HG02870 (cell line): ENCODE results near the gene CNTNAP4.

ENCODE experiments used
- ATAC-seq: cut with Tn5 transposase; IDR thresholded peaks from one replicate; pipeline ENCODE4 v1.9.1; 2021; ENCODE audit warnings: mild to moderate bottlenecking, moderate library complexity; ENCODE audit not compliant: unreplicated experiment

The CNTNAP4 gene

DNA sequence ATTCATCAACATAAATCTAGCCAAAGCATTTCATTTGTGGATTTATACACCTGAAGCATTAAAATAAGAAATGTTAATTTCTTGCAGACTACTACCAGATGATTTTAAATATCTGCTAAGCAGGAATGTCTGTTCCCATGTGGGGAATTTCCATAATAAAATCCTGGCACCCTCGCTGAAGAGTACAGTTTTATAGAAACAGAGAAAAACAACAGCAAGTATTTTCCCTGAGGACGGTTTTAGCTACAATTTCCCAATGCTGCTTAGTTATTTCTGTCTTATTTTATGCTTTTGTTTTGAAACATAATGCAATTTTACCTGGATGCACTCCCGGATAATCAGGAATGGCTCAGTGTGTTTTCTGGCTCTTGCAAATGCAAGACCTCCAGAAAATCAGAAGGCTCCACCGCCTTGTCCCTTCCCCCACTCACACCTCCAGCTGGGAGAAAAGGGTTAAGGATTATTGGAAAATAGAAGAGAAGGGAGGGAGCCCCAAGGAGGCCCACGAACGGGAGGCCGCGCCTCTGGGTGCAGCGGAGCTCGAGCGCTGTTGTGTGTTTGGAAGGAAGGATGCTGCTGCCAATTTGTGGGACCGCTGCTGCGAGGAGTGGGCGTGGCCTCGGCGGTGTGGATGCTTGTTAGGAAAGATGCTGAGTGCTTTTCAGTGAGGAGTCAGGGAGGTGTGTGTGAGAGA is at the start of gene CNTNAP4:
TSS of gene CNTNAP4 (plus strand) at position 657 of the 694 bp plus-strand sequence. CDS start 262 bp downstream, outside the sequence.
- ATAC-seq = no peak

- ATAC-seq = no peak
Observed at GRCh38 chr16:76228546-76229146, 48.6 kb upstream of the CNTNAP4 start.

DNA sequence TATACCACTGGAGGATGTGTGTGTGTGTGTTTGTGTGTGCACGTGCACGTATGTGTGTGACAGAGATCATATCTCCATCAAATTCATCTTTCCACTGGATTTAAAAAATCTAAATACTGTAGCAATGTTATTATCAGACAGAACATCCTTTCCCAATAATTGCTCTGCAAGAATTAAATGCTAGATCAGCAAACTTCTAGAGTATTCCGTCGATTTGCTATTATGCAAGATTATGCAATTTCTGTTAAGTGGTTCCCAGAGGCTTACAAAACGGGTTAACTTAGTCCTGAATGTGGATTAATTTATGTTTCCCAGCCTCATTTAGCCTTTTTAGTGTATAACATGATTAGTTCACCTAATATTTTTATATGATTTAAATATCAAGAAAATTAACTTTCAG is 44.5 kb upstream of the CNTNAP4 start:
- no peak for ATAC-seq

DNA sequence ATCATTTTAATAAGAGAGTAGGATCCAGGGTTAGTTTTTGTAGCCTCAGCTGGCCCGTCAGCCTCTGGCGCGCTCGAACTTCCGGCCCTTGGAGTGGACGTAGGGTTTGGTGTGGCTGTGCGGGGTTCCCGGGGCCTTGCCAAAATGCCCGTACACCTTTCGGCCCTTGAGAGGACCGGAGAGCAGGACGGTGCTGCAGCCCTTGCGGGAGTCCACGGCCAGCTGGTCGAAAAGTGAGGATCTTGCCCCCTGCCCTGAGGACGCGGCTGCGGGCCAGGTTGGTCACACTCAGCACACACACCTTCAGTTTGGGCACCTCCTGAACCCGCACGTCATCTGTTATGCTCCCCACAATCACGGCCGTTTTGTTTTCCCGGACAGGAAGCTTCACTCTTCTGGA is 42.2 kb upstream of the CNTNAP4 start:
- ATAC-seq = no peak

- no peak for ATAC-seq
Observed at GRCh38 chr16:76235426-76235825, 41.8 kb upstream of the CNTNAP4 start.

GRCh38 chr16:76237471-76237870 is 39.7 kb upstream of the CNTNAP4 start:
- no peak for ATAC-seq

DNA sequence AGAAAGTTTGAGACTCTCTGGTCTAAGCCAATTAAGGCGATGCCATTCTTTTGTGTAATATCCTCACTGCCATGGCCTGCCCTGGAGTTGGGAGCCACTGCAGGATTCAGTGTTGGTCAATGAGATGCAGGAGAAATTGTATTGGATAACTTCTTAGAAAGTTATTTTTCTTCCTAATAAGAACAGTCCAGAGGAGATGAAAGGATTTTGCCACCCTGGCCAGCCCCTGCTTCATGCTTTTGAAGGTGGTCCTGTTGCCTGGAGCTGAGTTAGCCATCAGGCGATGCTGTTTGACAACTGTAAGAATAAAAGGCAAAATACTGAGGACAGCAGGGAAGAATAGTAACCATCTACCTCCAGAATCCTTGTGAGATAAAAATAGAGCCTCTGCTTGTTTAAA is 35.4 kb upstream of the CNTNAP4 start:
- no peak for ATAC-seq

GRCh38 chr16:76243620-76244019 is 33.6 kb upstream of the CNTNAP4 start:
- ATAC-seq = no peak

GRCh38 chr16:76246587-76246986 is 30.6 kb upstream of the CNTNAP4 start:
- ATAC-seq = no peak

DNA sequence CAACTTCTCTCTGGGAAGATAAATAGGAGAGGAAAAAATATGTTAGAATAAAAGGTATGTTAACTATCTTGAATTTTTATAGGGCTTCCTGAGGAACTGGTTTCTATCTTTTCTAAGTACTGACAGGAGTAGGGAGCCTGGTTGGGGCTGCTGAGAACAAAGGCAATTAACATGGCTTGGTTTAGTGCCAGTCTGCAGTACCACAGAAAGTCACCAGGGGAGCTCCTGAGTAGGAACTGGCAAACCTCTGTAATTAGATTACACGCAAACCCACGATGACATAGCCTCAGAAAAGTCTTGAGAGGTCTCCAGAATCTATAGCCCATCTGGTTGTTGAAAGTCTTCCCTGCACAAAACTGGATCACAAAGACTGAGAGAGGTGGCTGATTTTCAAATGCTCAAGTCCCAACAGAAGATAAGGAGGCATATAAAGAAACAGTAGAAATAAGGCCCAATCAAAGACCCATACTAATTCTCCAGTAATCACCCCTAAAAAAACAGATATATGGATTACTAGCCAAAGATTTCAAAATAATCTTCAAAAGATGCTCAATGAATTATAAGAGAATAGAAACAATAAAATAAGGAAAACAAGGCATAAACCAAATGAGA is 11.7 kb upstream of the CNTNAP4 start:
- ATAC-seq = peak; percentile 83

- no peak for ATAC-seq
Observed at GRCh38 chr16:76268824-76269223, 8.4 kb upstream of the CNTNAP4 start.

GRCh38 chr16:76277460-76278030 is 344 bp downstream of the CNTNAP4 start:
- no peak for ATAC-seq

GRCh38 chr16:76278086-76278485 is 885 bp downstream of the CNTNAP4 start:
- ATAC-seq = no peak

- no peak for ATAC-seq
Observed at GRCh38 chr16:76278980-76279379, 1.8 kb downstream of the CNTNAP4 start.

DNA sequence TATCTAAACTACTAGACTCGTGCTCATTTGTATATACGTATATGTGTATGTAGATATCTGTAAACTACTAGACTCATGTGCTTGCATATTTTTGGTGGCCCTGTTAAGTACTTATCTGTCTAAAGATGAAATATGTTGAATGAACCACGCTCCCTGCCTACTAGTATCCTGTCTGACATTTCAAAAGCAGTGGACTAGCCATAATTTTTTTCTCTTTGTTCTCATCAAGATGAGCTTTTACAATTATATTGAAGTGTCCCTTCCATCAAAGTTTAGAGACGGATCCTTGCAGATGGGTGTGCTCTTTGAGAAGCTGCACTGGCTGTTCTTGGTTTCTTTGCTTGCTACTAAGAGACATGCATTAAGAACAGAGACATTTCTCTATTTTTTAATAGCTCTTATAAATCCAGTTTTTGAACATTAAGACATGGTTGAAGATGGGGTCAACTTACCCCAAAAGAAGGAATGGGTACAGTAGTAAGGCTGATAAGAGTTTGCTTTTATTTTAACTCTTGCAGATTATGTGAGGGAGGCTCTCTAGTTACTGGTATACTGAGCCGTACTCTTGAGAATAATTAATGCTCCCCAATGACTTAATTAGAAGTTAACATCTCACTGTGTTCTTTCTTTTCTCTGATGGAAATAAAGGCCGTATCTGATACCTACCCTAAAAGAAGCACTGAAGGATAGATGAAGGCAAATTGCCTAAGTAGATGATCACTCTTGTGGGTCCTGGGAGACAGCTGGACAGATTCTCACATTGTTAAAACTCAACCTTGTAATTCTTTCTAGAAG is 3.4 kb downstream of the CNTNAP4 start:
- no peak for ATAC-seq

DNA sequence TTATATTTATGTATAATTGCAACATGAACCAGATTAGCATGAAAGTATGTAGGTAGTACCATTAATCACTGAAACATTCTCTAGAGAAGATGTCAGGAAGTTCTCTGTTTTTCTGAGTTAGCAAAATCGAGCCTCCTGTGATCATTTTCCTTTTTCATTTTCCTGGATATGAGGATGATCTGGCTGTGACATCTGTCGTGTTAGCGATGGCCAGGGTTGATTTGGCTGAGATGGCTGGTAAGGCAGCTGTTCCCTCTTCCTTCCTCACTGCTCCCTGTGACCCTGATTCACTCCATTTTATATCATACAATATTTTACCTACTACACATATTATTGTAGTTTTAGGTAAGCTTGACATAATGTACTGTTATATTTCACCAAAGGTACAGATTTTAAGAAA is 10.3 kb downstream of the CNTNAP4 start:
- ATAC-seq = no peak

DNA sequence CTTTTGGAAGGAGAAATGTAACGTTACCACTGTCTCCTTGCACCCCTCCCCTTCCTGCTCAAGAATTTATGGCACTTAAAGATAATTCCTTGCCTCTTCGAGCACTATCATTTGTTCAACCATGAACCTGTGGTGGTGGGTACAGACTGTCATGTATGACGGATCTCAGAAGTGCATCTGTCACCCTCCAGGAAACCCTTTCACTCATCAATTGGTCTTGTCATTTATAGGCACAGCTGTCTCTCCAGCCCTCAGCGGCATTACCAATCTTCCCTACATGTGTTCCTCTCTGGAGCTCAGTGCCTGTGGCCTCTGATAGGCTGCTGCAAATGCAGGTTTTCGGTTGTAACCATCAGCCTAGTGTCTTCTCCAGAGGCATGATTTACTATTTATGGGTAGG is 15.0 kb downstream of the CNTNAP4 start:
- no peak for ATAC-seq

- no peak for ATAC-seq
Observed at GRCh38 chr16:76293980-76294379, 16.8 kb downstream of the CNTNAP4 start.

DNA sequence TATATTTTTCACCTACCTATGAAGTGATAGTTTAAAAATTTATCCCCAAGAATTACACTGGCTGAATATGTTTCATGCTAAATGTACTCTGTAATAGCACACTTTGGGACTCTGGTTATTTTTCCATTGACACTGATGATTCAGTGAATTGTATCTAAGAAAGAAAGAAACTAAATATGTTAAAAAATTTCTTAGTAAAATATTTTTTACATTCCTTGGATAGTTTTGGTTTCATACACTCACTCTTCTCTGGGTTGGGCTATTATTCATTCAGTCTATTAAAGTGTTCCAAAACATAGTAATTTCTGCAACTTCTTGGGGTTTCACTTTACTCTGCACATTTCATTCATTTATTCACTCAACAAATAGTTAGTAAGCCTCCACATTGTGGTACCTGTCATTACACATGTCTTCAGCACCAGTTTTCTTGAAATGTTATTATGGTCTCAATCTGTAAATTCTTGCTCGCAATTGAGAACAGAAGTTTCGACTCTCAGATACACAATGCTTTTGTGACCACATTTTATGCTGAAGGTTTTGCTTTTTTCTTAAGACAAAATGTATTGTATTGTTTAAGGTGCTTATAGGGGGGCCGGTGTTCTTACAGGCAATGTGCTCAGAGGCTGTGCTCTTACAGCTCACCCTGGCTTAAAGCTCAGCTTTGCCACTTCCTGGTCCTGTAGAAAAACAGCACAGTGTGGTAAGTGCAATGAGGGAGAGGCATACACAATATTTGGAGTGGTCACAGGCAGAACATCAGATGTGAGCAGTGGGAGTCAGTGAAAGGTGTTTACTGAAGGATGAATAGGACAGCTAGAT is 17.4 kb downstream of the CNTNAP4 start:
- no peak for ATAC-seq

- ATAC-seq = no peak
Observed at GRCh38 chr16:76297941-76298340, 20.7 kb downstream of the CNTNAP4 start.
